IMR-90 (cell line): ENCODE results near the gene KRT86.

Source experiments
- POLR2A ChIP-seq: IDR thresholded peaks from 2 replicates; pipeline ENCODE4 v1.6.1; 2012; ENCODE audit warnings: mild to moderate bottlenecking, low read depth, low read length
- TF ChIP-seq, protein P1 (sequence below): conservative IDR thresholded peaks from 2 replicates; pipeline ENCODE4 v1.5.1; 2012; ENCODE audit warnings: mild to moderate bottlenecking, low read depth, low read length, improper control_type of control experiment

DNA sequence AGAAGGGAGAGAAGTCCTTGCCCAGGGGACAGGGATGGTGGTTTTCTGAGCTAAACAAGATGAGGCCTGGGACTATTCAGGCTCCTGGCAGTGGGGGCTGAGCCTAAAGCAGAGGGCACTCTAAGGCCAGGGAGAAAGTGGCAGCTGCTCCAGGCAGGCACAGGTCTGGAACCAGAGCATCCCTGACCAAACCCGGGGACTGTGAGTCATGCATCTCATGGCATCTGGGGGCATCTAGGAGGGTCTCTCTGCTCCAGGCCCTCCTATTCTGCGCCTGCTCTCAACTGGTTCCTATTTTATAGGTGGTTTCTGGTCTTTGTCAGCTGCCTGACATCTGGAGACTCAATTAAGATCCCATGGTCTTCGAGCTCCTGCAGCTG is 29.8 kb upstream of the KRT86 start:
- TF ChIP-seq, protein P1, sequence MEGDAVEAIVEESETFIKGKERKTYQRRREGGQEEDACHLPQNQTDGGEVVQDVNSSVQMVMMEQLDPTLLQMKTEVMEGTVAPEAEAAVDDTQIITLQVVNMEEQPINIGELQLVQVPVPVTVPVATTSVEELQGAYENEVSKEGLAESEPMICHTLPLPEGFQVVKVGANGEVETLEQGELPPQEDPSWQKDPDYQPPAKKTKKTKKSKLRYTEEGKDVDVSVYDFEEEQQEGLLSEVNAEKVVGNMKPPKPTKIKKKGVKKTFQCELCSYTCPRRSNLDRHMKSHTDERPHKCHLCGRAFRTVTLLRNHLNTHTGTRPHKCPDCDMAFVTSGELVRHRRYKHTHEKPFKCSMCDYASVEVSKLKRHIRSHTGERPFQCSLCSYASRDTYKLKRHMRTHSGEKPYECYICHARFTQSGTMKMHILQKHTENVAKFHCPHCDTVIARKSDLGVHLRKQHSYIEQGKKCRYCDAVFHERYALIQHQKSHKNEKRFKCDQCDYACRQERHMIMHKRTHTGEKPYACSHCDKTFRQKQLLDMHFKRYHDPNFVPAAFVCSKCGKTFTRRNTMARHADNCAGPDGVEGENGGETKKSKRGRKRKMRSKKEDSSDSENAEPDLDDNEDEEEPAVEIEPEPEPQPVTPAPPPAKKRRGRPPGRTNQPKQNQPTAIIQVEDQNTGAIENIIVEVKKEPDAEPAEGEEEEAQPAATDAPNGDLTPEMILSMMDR, result no peak
- TF ChIP-seq POLR2A, result no peak
